HG03196 (cell line): ENCODE results near the gene PON2.
"Not testable (repeated sequence)": the region's sequence is repeated elsewhere in the genome, so short reads cannot be mapped to it uniquely, and the experiment has no call there.

Experiments
- ATAC-seq: cut with Tn5 transposase; IDR thresholded peaks from one replicate; pipeline ENCODE4 v1.9.1; 2021; ENCODE audit not compliant: unreplicated experiment

Gene PON2

DNA sequence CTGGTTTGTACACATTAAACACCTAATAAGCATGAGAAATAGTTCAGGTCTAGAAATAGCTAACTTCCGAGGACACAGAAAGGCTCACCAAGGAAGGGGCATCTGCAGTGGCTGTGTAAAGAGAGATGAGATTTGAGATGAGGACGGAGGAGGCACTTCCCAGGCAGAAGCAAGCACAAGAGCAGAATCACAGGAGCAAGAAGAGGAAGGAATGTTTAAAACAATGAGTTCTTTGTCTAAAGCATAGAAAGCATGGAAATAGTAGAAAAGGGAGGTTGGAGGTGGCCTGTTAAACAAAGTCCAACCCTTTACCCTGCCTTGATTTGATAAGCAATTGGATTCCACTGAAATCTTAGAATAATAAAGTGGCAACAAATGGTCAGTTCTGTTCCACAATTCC lies 27.1 kb downstream of the PON2 start:
- no peak for ATAC-seq

GRCh38 chr7:95405800-95406199 lies 29.0 kb downstream of the PON2 start:
- no peak for ATAC-seq

- ATAC-seq, result no peak
These were observed 29.6 kb downstream of the PON2 start for GRCh38 chr7:95405208-95405607.

DNA sequence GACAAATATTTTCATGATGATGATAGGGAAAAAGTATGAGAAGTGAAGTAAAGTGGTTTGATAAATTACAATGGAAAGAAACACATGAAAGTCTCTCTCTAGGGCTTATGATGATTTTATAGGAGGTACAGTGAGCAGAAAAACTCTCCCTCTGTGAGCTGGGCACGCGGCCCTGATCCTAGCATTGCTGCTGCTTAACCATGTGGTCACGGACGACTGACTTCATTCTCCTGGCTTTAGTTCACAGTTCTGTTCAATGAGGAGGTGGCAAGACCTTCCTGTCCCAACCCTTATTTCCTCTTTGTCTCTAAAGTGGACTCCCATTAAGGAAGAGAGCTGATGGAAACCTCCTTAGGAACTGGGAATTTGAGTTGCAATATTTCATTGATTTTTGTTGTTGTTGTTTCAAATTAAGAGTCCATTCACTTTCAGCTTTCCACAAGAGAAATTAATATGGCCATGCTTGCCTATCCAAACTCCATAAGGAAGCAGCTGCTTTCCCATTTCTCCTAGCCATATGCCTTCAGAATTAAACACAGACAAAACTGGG lies 30.4 kb downstream of the PON2 start:
- no peak for ATAC-seq

DNA sequence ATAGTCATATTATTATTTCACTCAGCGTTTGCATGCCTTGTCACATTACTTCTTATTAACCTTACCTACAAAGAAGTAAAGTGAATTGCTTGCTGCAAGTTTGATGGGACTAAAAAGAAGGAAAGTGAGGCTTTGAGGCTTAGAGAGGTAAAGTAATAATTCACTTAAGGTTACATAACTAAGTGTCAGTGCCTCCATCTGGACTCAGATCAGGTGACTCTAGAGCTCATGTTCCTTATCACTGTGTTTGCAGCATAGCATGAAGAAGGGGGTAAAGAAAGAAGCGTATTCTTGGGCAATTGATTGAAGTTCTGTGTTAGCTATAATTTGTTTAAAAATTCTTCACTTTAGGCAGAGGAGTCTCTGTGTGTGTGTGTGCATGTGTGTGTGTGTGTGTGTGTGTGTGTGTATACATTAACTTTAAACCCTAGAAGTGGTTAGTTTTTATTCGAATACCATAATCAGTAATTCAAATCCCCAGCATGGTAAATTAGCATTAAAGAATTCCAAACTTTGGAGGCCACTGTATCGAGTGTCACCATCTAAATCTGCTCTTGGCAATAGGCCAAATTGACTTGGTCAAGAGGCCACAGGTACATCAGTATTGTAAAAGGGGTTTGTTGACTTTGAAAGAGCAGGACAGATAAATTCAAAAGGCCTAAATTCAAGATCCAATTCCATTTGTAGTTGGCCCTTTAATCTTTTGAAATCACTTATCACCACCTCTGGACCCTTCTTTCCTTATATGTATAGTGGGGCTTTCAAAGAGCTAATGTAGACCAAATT lies 36.5 kb downstream of the PON2 start:
- ATAC-seq, result no peak

GRCh38 chr7:95397381-95397780 lies 37.4 kb downstream of the PON2 start:
- no peak for ATAC-seq

GRCh38 chr7:95396136-95397032 lies 38.4 kb downstream of the PON2 start, which contains the start of gene PON3:
PON3 (minus strand) TSS chr7:95396375; CDS start chr7:95396350, 25 bp downstream.
- ATAC-seq, result no peak

DNA sequence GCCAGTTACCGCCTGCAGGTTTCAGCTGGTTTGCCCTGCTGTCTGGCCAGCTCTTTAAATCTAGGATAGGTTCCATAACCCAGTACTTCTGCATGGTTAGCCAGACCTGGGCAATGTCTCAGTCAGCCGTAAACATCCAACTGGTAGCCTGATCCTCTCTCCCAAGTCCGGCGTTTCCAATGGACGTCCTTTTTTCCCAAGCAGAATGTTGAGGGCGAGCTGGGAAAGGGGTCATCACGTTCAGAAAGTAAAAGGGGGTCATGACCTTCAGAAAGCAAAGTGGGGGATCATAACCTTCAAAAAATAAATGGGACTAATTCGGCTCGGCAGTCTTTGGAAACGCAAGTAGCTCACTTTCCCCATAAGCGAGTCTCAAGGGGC lies 39.1 kb downstream of the PON2 start:
- ATAC-seq, result no peak

GRCh38 chr7:95394370-95394769 lies 40.5 kb downstream of the PON2 start:
- ATAC-seq, result no peak

DNA sequence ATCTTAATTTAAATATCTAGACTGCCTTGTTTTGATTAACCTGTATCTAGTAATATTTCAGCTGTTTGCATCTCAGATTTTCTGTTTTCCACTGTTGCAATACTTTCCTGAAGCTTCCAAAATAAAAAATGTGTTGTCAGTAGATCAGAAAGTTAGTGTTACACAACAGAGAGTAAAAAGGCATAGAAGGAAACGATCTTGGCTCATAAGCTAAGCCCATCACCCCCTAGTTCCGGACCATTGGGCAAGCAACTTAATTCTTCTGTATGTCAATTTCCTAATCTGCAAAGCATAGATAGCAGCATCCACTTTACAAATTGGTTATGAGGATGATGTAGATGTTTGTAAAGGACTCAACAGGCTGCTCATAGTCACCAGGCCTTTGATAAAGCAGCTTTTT lies 43.1 kb downstream of the PON2 start:
- no peak for ATAC-seq

GRCh38 chr7:95389516-95389915 lies 45.3 kb downstream of the PON2 start:
- no peak for ATAC-seq

DNA sequence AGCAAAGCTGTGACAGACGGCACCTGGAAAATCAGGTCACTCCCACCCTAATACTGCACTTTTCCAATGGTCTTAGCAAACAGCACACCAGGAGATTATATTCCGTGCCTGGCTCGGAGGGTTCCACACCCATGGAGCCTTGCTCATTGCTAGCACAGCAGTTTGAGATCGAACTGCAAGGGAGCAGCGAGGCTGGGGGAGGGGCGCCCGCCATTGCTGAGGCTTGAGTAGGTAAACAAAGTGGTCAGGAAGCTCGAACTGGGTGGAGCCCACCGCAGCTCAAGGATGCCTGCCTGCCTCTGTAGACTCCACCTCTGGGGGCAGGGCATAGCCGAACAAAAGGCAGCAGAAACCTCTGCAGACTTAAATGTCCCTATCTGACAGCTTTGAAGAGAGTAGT lies 55.4 kb downstream of the PON2 start:
- ATAC-seq, result not testable (repeated sequence)

DNA sequence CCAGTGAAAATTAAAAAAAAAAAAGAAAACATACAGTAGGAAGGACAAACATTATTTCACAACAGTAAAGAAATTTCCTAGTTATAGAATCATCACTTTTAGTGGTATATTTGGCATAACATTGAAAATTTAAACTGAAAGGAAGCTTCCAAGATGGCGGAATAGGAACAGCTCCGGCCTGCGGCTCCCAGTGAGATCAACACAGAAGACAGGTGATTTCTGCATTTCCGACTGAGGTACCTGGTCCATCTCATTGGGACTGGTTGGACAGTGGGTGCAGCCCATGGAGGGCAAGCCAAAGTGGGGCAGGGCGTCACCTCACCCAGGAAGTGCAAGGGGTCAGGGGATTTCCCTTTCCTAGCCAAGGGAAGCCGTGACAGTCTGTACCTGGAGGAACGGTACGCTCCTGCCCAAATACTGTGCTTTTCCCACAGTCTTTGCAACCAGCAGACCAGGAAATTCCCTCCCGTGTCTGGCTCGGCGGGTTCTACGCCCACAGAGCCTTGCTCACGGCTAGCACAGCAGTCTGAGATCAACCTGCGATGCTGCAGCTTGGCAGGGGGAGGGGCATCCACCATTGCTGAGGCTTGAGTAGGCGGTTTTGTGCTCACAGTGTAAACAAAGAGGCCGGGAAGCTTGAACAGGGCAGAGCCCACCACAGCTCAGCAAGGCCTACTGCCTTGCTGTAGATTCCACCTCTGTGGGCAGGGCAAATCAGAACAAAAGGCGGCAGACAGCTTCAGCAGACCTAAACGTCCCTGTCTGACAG lies 58.0 kb downstream of the PON2 start:
- ATAC-seq, result no peak

DNA sequence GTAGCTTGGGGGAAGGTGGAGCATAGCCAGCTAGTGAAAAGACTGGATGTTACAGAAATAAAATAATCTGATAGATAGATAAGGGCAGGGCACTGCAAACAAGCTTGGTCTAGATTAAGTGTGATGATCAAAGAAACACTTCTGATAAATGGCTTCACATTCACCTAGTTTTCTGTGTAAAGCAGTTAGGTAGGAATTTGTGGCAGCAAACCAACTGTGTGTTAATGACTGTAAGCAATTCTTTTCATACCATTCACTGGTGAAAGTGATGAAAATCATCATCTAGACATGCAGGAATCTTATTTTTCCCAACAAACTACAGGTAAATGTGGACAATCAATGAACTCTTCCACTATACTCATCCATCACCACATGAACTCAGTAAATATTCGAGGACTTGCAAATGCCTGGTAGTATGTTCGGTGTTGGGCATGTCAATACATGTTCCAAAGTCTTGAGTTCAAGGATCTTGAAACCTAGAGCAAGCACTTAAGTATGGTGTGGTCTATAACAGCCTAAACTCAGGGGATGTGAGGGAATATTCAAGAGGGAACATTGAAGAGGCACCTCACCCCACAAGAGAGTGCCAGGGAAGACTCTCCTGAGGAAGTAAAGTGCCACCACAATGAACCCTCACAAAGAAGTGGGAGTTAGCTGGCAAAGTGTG lies 59.1 kb downstream of the PON2 start:
- ATAC-seq, result no peak

DNA sequence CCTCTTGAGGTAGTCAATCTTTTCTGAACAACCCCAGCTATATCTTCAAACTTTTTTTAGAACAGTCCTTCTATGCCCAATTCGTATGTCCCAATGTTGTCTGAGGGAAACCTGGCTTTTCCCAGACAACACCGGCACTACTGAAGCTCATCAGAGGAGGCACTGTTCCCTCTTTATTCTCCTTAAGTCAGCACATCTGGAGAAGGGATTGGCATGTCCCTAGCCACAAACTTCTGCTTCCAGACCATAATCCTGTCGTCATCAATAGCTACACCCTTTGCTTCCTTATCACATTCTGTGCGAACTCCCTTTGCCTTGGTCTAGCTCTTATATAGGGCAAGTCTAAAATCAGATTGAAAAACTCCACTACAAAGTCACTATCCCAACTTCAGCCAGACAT lies 61.5 kb downstream of the PON2 start:
- no peak for ATAC-seq

DNA sequence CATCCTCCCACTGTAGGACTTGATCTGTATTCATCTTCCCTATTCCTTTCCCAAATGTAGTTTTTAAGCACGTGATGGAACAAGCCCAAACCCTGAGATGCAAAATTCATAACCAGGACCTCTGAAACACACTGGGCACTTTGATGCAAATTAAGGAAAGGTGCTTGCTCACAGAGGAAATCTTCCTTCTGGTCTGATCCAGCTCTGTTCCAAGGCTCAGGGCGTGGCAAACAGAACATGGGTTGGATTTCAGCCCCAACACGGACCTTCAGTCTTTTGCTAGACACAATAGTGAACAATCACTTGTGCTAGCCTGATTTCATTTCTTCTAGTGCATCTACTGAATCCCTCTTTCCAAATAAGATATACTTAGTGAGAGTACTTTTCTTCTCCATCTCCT lies 66.6 kb downstream of the PON2 start:
- ATAC-seq, result no peak

GRCh38 chr7:95367606-95368005 lies 67.2 kb downstream of the PON2 start:
- no peak for ATAC-seq

DNA sequence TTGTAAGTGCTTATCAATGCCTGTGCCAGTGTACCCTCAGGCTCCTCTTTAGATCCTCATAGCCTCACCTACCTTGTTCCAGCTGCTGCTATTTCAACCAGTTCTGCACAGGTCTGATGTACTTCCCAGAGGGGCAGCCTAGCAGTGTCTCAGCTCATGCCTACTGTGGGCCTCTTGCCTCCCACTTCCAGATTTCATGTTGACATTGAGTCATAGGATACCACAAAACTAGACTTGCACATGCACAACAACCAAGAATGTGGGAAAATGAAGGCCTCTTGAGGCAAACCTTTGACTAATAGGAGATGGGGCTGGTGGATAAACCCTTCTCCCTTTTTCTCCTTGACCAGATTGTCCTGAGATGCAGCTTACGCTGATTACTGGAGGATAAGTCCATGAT lies 69.7 kb downstream of the PON2 start:
- no peak for ATAC-seq

DNA sequence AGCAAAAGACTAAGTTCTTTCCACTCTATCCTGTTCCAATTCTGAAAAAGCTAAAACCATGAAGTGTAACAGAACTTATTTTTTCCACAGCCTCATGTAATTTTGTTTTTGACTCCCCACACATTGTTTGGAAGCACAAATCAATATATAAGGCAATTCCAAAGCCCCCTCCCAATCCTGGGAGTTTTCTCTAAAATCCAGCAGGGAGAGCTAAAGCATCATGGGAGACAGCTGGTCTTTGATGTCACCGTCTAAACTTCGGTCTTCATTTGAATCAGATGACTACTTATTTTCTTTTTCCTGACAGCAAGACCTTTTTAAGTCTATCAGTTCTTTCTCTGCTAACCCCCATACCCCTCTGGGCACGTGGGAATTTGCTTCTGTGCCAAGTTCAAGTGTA lies 77.2 kb downstream of the PON2 start:
- no peak for ATAC-seq
